Measurements from ENCODE around the gene UNC79. TPM values are rescaled to one million over a fixed set of nuclear protein-coding genes. Genes with fewer than 3 reads are reported as not detected.

UNC79 gene
- total RNA-seq, 1 donor = under 0.01 TPM

DNA sequence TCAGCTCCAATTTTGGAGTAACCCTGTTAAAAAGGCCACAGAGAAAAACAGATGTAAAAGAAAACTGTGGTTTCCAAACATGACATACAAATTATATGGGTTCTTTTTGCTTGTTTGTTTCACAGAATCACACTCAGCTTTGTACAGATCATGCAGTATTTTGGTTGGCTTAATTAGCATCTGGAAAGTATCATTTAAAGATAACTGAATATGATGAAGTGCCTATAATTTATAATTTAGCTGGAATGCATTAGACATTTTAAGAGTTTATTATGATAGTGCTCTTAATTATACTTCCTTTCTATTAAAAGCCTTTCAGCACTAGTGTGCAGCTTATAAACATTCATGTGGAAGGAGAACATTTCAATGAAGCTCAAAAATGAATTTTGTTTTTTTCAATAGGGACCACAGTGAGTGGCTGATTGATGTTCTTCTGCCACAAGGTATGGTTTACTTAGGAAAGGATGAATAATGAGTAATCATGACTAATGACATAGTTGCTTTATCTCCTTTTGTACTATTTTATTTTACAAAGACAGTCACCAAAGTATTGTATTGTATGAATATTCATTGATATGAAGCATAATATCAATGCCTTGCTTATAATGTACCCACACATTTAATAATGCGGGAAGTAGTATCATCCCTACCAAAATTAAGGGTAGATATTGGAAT, 98.3 kb downstream of the UNC79 start:
- TF ChIP-seq, protein P1, sequence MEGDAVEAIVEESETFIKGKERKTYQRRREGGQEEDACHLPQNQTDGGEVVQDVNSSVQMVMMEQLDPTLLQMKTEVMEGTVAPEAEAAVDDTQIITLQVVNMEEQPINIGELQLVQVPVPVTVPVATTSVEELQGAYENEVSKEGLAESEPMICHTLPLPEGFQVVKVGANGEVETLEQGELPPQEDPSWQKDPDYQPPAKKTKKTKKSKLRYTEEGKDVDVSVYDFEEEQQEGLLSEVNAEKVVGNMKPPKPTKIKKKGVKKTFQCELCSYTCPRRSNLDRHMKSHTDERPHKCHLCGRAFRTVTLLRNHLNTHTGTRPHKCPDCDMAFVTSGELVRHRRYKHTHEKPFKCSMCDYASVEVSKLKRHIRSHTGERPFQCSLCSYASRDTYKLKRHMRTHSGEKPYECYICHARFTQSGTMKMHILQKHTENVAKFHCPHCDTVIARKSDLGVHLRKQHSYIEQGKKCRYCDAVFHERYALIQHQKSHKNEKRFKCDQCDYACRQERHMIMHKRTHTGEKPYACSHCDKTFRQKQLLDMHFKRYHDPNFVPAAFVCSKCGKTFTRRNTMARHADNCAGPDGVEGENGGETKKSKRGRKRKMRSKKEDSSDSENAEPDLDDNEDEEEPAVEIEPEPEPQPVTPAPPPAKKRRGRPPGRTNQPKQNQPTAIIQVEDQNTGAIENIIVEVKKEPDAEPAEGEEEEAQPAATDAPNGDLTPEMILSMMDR (IDR thresholded peaks at IDR 0.05; ENCODE audit: extremely low read depth, low read depth, low read length) = no peak
- Histone ChIP-seq H3K4me1 (ENCODE audit: insufficient read depth, low read length) (no peaks in the 10 kb centered on the region), H3K36me3 (ENCODE audit: insufficient read depth, low read length) (no peaks in the 10 kb centered on the region), H4K20me1 (ENCODE audit: insufficient read depth, low read length) (no peaks in the 10 kb centered on the region), H3K27me3 (ENCODE audit: insufficient read depth, low read length) (no peaks in the 10 kb centered on the region), H3K79me2 (ENCODE audit: insufficient read depth, low read length) (no peaks in the 10 kb centered on the region), H3K4me3 (ENCODE audit: insufficient read depth, low read length) (no peak overlapping the region), H3K27ac (ENCODE audit: low read depth, low read length) (no peak overlapping the region), H2AFZ (ENCODE audit: low read length) (no peak overlapping the region), H3K9me3 (ENCODE audit: low read depth, low read length) (no peaks in the 10 kb centered on the region), H3K4me2 (ENCODE audit: insufficient read depth, low read length) (no peak overlapping the region)
- no peak for DNase-seq (ENCODE audit: insufficient read length, low spot score, missing footprints)

DNA sequence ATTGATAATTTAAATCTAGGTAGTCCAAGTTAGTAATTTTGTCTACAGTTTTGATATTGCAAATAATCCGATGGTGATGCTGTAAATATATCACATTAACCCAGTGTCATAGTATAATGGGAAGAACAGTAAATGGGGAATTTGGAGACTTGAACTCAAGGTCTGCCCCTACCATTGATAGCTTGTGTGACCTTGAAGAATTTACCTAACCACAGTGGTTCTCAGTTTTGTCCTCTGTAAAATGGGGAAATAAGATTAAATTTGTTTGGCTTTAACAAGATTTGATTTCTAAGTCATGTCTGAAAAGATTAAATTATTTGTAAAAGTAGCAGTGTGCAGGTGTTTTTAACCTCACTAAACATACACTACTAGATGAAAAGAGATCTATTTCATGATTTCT, 100.9 kb downstream of the UNC79 start:
- no peaks in the 10 kb centered on the region for H3K79me2 ChIP-seq (ENCODE audit: insufficient read depth, low read length)
- H2AFZ ChIP-seq (ENCODE audit: low read length) = no peak overlapping the region
- H3K27ac ChIP-seq (ENCODE audit: low read depth, low read length) = no peak overlapping the region
- H3K4me2 ChIP-seq (ENCODE audit: insufficient read depth, low read length) = no peak overlapping the region
- H3K9me3 ChIP-seq (ENCODE audit: low read depth, low read length) = no peaks in the 10 kb centered on the region
- H3K27me3 ChIP-seq (ENCODE audit: insufficient read depth, low read length) = no peaks in the 10 kb centered on the region
- TF ChIP-seq, protein P1 (IDR thresholded peaks at IDR 0.05; ENCODE audit: extremely low read depth, low read depth, low read length) = no peak
- DNase-seq (ENCODE audit: insufficient read length, low spot score, missing footprints) = no peak
- no peaks in the 10 kb centered on the region for H3K36me3 ChIP-seq (ENCODE audit: insufficient read depth, low read length)
- H3K4me3 ChIP-seq (ENCODE audit: insufficient read depth, low read length) = no peak overlapping the region
- no peaks in the 10 kb centered on the region for H3K4me1 ChIP-seq (ENCODE audit: insufficient read depth, low read length)
- no peaks in the 10 kb centered on the region for H4K20me1 ChIP-seq (ENCODE audit: insufficient read depth, low read length)

DNA sequence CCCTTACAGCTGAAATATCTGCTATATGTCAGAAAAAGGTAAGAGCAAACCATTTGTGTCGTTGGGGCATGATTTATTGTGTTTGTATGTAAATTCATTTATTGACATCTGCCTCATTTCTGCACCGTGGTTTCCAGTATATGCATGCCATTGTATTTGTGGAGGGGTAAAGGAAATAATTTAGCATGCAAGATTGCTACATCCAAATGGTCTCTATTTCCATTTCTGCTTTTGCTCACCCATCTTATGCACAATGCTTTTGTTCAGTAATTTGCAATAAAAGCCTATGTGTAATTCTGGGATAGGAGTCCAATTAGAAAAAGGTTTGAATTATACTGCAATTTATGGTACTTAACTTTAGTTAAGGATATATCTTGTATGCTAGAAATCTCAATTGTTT, 101.8 kb downstream of the UNC79 start:
- Histone ChIP-seq H4K20me1 (ENCODE audit: insufficient read depth, low read length) (no peaks in the 10 kb centered on the region), H3K4me2 (ENCODE audit: insufficient read depth, low read length) (no peak overlapping the region), H3K27ac (ENCODE audit: low read depth, low read length) (no peak overlapping the region), H3K36me3 (ENCODE audit: insufficient read depth, low read length) (no peaks in the 10 kb centered on the region), H3K27me3 (ENCODE audit: insufficient read depth, low read length) (no peaks in the 10 kb centered on the region), H3K79me2 (ENCODE audit: insufficient read depth, low read length) (no peaks in the 10 kb centered on the region), H2AFZ (ENCODE audit: low read length) (no peak overlapping the region), H3K4me1 (ENCODE audit: insufficient read depth, low read length) (no peaks in the 10 kb centered on the region), H3K4me3 (ENCODE audit: insufficient read depth, low read length) (no peak overlapping the region), H3K9me3 (ENCODE audit: low read depth, low read length) (no peaks in the 10 kb centered on the region)
- TF ChIP-seq, protein P1 (IDR thresholded peaks at IDR 0.05; ENCODE audit: extremely low read depth, low read depth, low read length) = no peak
- DNase-seq (ENCODE audit: insufficient read length, low spot score, missing footprints) = no peak

DNA sequence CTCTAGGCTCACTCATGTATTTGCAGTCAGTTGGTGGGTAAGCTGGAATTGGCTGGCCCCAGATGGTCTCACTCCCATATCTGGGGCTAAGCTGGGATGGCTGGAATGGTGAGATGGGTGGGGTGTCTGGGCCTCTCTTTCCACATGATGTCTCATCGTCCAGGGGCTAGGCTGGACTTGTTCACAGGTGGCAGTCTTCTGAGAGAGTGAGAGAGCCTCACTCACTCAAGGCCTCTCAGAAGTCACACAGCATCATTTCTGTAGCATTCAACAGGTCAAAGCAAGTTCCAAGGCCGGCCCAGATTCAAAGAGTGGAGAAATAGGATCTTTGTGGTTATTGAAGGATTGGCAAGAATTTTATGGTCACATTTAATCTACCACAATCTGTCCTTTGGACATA, 102.7 kb downstream of the UNC79 start:
- Histone ChIP-seq H3K4me1 (ENCODE audit: insufficient read depth, low read length) (no peaks in the 10 kb centered on the region), H3K79me2 (ENCODE audit: insufficient read depth, low read length) (no peaks in the 10 kb centered on the region), H3K36me3 (ENCODE audit: insufficient read depth, low read length) (no peaks in the 10 kb centered on the region), H3K9me3 (ENCODE audit: low read depth, low read length) (no peaks in the 10 kb centered on the region), H3K4me2 (ENCODE audit: insufficient read depth, low read length) (no peak overlapping the region), H4K20me1 (ENCODE audit: insufficient read depth, low read length) (no peaks in the 10 kb centered on the region), H2AFZ (ENCODE audit: low read length) (no peak overlapping the region), H3K27me3 (ENCODE audit: insufficient read depth, low read length) (no peaks in the 10 kb centered on the region), H3K27ac (ENCODE audit: low read depth, low read length) (no peak overlapping the region), H3K4me3 (ENCODE audit: insufficient read depth, low read length) (no peak overlapping the region)
- no peak for DNase-seq (ENCODE audit: insufficient read length, low spot score, missing footprints)
- TF ChIP-seq, protein P1 (IDR thresholded peaks at IDR 0.05; ENCODE audit: extremely low read depth, low read depth, low read length) = no peak

Measured in osteoblast (primary cell).